Chondrocyte (in vitro differentiated cells): ENCODE results near the gene ANKRD6. TPM values are rescaled to one million over a fixed set of nuclear protein-coding genes. Genes with fewer than 3 reads are reported as not detected.

Experiments
- DNase-seq: peaks from one replicate; pipeline ENCODE4 v3.0.0; 2021; ENCODE audit warnings: mixed read lengths, low spot score
- H3K27ac Mint-ChIP-seq: one replicate; pipeline ENCODE4 v1.8.0; 2021; ENCODE audit warnings: mild to moderate bottlenecking, moderate library complexity, mixed read lengths; ENCODE audit not compliant: unreplicated experiment
- H3K27me3 Mint-ChIP-seq: 2 replicates; pipeline ENCODE4 v1.8.0; 2021; ENCODE audit warnings: low read depth, mixed read lengths
- H3K36me3 Mint-ChIP-seq: 2 replicates; pipeline ENCODE4 v1.8.0; 2021; ENCODE audit warnings: low read depth, mixed read lengths
- H3K4me1 Mint-ChIP-seq: 2 replicates; pipeline ENCODE4 v1.8.0; 2021; ENCODE audit warnings: low read depth, mild to moderate bottlenecking, mixed read lengths
- H3K4me3 Mint-ChIP-seq: one replicate; pipeline ENCODE4 v1.8.0; 2021; ENCODE audit warnings: mild to moderate bottlenecking, moderate library complexity, mixed read lengths; ENCODE audit not compliant: unreplicated experiment
- H3K9me3 Mint-ChIP-seq: 2 replicates; pipeline ENCODE4 v1.8.0; 2021; ENCODE audit warnings: low read depth, mixed read lengths
- CTCF ChIP-seq: fragments of 200-600 bp; sonication (generic); IDR thresholded peaks from 2 replicates; pipeline ENCODE4 v1.5.0; 2021; ENCODE audit warnings: antibody characterized with exemption, mild to moderate bottlenecking, moderate library complexity
- total RNA-seq: library from RNA; stranded (reverse); gene quantifications from 3 replicates; pipeline ENCODE4 v1.2.1, GENCODE V29; 2021

Gene ANKRD6
- total RNA-seq, 1 donor from 2014 or later: 31.3 TPM

- Mint-ChIP-seq H3K9me3 (no peaks in the 10 kb centered on the region), H3K36me3 (no peaks in the 10 kb centered on the region), H3K4me3 (no peak overlapping the region), H3K27me3 (no peaks in the 10 kb centered on the region), H3K4me1 (peaks cover 27% of the 10 kb centered on the region), H3K27ac (no peak overlapping the region)
- no peak for DNase-seq
- TF ChIP-seq CTCF: no peak
Observed at GRCh38 chr6:89487864-89488263, 54.9 kb downstream of the ANKRD6 start.

DNA sequence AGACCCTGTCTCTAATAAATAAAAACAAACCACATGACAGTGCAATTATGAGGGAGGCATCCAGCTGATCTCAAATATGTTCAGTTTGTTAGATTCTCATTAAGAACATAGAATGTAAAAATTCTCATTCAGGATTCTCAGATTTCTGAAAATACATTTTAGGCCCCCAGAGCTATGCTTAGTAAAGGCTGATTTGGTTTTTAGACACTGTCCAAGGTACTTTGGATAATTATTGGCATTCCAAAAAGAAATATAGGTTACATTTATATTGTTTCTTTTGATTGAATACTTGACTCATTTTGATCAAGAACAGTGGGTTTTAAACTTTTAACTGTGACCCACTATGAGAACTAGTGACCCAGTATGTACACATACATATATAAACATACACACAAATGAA lies 55.5 kb downstream of the ANKRD6 start:
- Mint-ChIP-seq H3K4me1 (peaks cover 21% of the 10 kb centered on the region), H3K27ac (no peak overlapping the region), H3K9me3 (no peaks in the 10 kb centered on the region), H3K36me3 (no peaks in the 10 kb centered on the region), H3K4me3 (no peak overlapping the region), H3K27me3 (no peaks in the 10 kb centered on the region)
- no peak for DNase-seq
- no peak for TF ChIP-seq CTCF

- no peaks in the 10 kb centered on the region for H3K36me3 Mint-ChIP-seq
- H3K4me1 Mint-ChIP-seq: peaks cover 15% of the 10 kb centered on the region
- no peak overlapping the region for H3K4me3 Mint-ChIP-seq
- H3K27ac Mint-ChIP-seq: no peak overlapping the region
- DNase-seq: no peak
- H3K9me3 Mint-ChIP-seq: no peaks in the 10 kb centered on the region
- no peak for TF ChIP-seq CTCF
- no peaks in the 10 kb centered on the region for H3K27me3 Mint-ChIP-seq
Observed at GRCh38 chr6:89489078-89489477, 56.1 kb downstream of the ANKRD6 start.

DNA sequence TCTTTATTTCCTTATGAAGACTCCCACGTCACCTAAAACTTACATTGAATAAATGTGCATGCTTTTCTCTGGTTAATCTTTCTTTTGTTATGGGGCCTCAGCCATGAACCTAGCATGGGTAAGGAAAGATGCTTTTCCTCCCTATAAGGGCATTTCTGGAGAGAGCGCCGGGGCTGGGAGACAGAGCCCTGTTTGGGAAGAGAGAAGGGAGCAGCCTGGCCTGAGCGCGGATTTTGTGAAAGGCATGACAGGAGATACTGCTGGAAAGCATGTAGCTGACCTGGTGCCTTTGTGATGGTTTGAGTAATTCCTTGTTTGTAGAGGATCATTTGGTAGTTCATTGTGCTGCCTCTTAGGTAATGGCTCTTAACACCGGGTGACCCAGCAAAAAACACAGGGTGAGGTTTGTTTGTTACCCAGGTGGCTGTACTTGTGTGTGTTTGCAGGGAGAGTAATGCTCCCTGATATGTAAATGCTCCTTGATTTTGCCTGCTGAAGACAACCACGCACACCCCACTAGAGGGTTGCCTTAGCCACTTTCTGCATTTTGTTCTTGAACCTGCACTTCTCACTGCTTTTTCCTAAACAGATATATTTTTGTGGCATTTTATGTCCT lies 59.2 kb downstream of the ANKRD6 start:
- no peak overlapping the region for H3K4me3 Mint-ChIP-seq
- TF ChIP-seq CTCF: no peak
- H3K36me3 Mint-ChIP-seq: no peaks in the 10 kb centered on the region
- no peaks in the 10 kb centered on the region for H3K27me3 Mint-ChIP-seq
- H3K9me3 Mint-ChIP-seq: no peaks in the 10 kb centered on the region
- H3K27ac Mint-ChIP-seq: no peak overlapping the region
- no peak for DNase-seq
- H3K4me1 Mint-ChIP-seq: no peaks in the 10 kb centered on the region

DNA sequence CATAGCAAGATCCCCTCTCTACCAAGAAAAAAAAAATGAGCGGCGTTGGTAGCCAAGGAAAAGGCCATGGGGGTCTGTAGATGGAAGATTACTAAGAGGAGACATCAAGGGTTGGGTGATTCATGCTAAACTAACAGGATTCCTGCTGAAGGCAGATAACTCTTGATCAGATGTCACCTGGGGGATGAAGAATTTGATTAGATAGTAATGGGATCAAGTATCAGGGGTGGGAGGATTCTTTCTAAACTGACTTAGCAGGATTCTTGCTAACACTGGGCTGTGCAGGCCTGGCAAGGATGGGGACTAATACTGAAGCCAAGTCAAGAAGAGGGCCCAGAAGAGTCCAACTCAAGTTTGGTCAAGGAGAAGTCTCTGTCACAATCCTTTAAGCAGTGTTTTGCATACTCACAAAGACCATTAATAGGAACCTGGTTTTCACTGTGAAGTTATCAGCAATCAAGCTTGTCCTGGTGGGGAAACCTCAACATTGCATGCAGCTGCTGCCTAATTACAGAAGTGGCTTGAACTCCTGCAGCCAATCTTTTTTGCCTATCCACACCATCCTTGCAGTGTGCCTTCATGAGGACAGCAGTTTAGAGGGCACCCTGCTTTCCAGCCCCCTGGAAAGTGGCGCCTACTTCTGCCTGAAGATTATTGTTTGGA lies 61.3 kb downstream of the ANKRD6 start:
- no peak overlapping the region for H3K4me3 Mint-ChIP-seq

More for the DNA sequence above, 61.3 kb downstream of the ANKRD6 start:
- Mint-ChIP-seq H3K4me1 (no peaks in the 10 kb centered on the region), H3K9me3 (no peaks in the 10 kb centered on the region), H3K27ac (no peak overlapping the region), H3K27me3 (no peaks in the 10 kb centered on the region), H3K36me3 (no peaks in the 10 kb centered on the region)
- DNase-seq: no peak
- TF ChIP-seq CTCF: no peak
